Mesenchymal stem cell (in vitro differentiated cells and primary cell): ENCODE data around the gene OXLD1.

ENCODE experiments used
- DNase-seq: peaks from one replicate; pipeline ENCODE4 v3.0.0-alpha.2; 2013
- H2AFZ ChIP-seq: one replicate; pipeline ENCODE4 v1.6.1; 2013; ENCODE audit warnings: low read depth, mild to moderate bottlenecking, control low read depth, inconsistent platforms, low read length, moderate library complexity
- H2AK5ac ChIP-seq: 2 replicates; pipeline ENCODE4 v1.6.1; 2013; ENCODE audit warnings: low read length, moderate library complexity, mild to moderate bottlenecking, inconsistent platforms; ENCODE audit not compliant: severe bottlenecking
- H2BK120ac ChIP-seq: one replicate; pipeline ENCODE4 v1.6.1; 2013; ENCODE audit warnings: low read depth, mild to moderate bottlenecking, inconsistent platforms, low read length, moderate library complexity
- H2BK12ac ChIP-seq, 2 experiments: one replicate each; pipeline ENCODE4 v1.6.1; 2013; ENCODE audit warnings: inconsistent platforms in 2 of 2, low read length in 2 of 2, mild to moderate bottlenecking in 2 of 2, moderate library complexity in 2 of 2, control low read depth in 1 of 2
- H2BK15ac ChIP-seq: one replicate; pipeline ENCODE4 v1.6.1; 2013; ENCODE audit warnings: mild to moderate bottlenecking, low read depth, inconsistent platforms; ENCODE audit not compliant: poor library complexity, severe bottlenecking
- H2BK5ac ChIP-seq: 2 replicates; pipeline ENCODE4 v1.6.1; 2013; ENCODE audit warnings: low read depth, mild to moderate bottlenecking, low read length, control low read depth, inconsistent platforms; ENCODE audit not compliant: poor library complexity, severe bottlenecking
- H3K14ac ChIP-seq, 2 experiments: one replicate each; pipeline ENCODE4 v1.6.1; 2013; ENCODE audit warnings: inconsistent platforms in 2 of 2, low read length in 2 of 2, control low read depth in 1 of 2, mild to moderate bottlenecking in 1 of 2, moderate library complexity in 1 of 2
- H3K18ac ChIP-seq, 2 experiments: one replicate each; pipeline ENCODE4 v1.6.1; 2013; ENCODE audit warnings: inconsistent platforms in 2 of 2, low read length in 2 of 2, control low read depth in 1 of 2, low read depth in 1 of 2, mild to moderate bottlenecking in 1 of 2
- H3K23ac ChIP-seq, 2 experiments: one replicate each; pipeline ENCODE4 v1.6.1; 2013; ENCODE audit warnings: inconsistent platforms in 2 of 2, low read length in 2 of 2, mild to moderate bottlenecking in 2 of 2, moderate library complexity in 2 of 2, control low read depth in 1 of 2
- H3K27ac ChIP-seq: 2 replicates; pipeline ENCODE4 v1.5.1; 2013; ENCODE audit warnings: mild to moderate bottlenecking, moderate library complexity, low read length, control low read depth, inconsistent platforms; ENCODE audit not compliant: poor library complexity, severe bottlenecking
- H3K27me3 ChIP-seq, 2 experiments: 2 replicates each; pipeline versions ENCODE4 v1.6.1 to v1.7.0; 2013; ENCODE audit warnings: low read length in 2 of 2, mild to moderate bottlenecking in 2 of 2, moderate library complexity in 2 of 2, control low read depth in 1 of 2, inconsistent platforms in 1 of 2; ENCODE audit not compliant: control insufficient read depth in 1 of 2, insufficient read depth in 1 of 2
- H3K36me3 ChIP-seq, 2 experiments: 2 replicates each; pipeline versions ENCODE4 v1.6.1 to v1.7.0; 2013; ENCODE audit warnings: low read length in 2 of 2, control low read depth in 1 of 2, inconsistent platforms in 1 of 2, low read depth in 1 of 2, mild to moderate bottlenecking in 1 of 2; ENCODE audit not compliant: insufficient read depth in 2 of 2, control insufficient read depth in 1 of 2
- H3K4ac ChIP-seq, 2 experiments: one replicate each; pipeline ENCODE4 v1.6.1; 2013; ENCODE audit warnings: inconsistent platforms in 2 of 2, low read length in 2 of 2, mild to moderate bottlenecking in 2 of 2, moderate library complexity in 2 of 2, control low read depth in 1 of 2, low read depth in 1 of 2
- H3K4me1 ChIP-seq: 2 replicates; pipeline ENCODE4 v1.6.1; 2013; ENCODE audit warnings: low read depth, low read length, control low read depth; ENCODE audit not compliant: control insufficient read depth, insufficient read depth
- H3K4me2 ChIP-seq: 2 replicates; pipeline ENCODE4 v1.6.1; 2013; ENCODE audit warnings: low read length, mild to moderate bottlenecking, inconsistent platforms; ENCODE audit not compliant: poor library complexity, severe bottlenecking
- H3K4me3 ChIP-seq, 2 experiments: 2 replicates each; pipeline versions ENCODE4 v1.5.1 to v1.7.0; 2013; ENCODE audit warnings: low read length in 2 of 2, mild to moderate bottlenecking in 2 of 2, control low read depth in 1 of 2, low read depth in 1 of 2; ENCODE audit not compliant: insufficient read depth in 1 of 2
- H3K79me1 ChIP-seq: replicated peaks from 2 replicates; pipeline ENCODE4 v1.6.1; 2013; ENCODE audit warnings: mild to moderate bottlenecking, control low read depth, low read length, inconsistent platforms; ENCODE audit not compliant: poor library complexity, severe bottlenecking
- H3K9ac ChIP-seq: 2 replicates; pipeline ENCODE4 v1.7.0; 2013; ENCODE audit warnings: mild to moderate bottlenecking, low read length, moderate library complexity
- H3K9me3 ChIP-seq: 2 replicates; pipeline ENCODE4 v1.7.0; 2013; ENCODE audit warnings: mild to moderate bottlenecking, low read length; ENCODE audit not compliant: control insufficient read depth
- H4K8ac ChIP-seq: one replicate; pipeline ENCODE4 v1.6.1; 2013; ENCODE audit warnings: inconsistent platforms, mild to moderate bottlenecking, low read length, moderate library complexity
- H4K91ac ChIP-seq: one replicate; pipeline ENCODE4 v1.6.1; 2013; ENCODE audit warnings: mild to moderate bottlenecking, low read length, inconsistent platforms
- WGBS: methylation state at CpG from one replicate; pipeline ENCODE4 v1.1.7; 2013; ENCODE audit warnings: mixed read lengths; 5-methylcytosine and 5-hydroxymethylcytosine counted together

Gene OXLD1

DNA sequence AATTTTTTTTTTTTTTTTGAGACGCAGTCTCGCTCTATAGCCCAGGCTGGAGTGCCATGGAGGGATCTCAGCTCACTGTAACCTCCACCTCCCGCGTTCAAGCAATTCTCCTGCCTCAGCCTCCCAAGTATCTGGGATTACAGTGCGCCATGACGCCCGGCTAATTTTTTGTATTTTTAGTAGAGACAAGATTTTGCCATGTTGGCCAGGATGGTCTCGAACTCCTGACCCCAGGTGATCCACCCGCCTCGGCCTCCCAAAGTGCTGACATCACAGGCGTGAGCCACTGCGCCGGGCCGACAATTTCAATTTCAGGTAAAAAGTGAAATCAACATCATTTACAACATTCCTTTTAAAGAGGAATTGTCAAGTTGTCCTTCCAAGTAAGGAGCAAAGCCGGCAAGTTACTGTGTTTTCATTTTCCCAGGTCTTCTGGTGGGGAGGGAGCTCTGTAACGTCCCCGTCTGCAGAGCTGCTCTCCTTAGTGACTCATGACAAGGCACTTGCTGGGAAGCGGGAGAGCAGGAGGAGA is 30.4 kb downstream of the OXLD1 start:
- H2AFZ ChIP-seq: no peak overlapping the region
- no peak overlapping the region for H2BK120ac ChIP-seq
- H3K27ac ChIP-seq: peak overlapping the region; percentile 92
- H3K9ac ChIP-seq: peak overlapping the region; percentile 99
- H3K14ac ChIP-seq: no peak overlapping the region
- H3K9me3 ChIP-seq: no peaks in the 10 kb centered on the region
- peaks cover 12% of the 10 kb centered on the region for H3K4me1 ChIP-seq
- H3K23ac ChIP-seq: no peak overlapping the region
- 35% methylated on average over 14 of the region's 18 CpGs for WGBS
- H2BK15ac ChIP-seq: no peak overlapping the region
- DNase-seq: no peak
- H3K18ac ChIP-seq: peak overlapping the region in 1 of 2 experiments; percentile 52
- peak overlapping the region; percentile 82 for H3K4me2 ChIP-seq
- no peak overlapping the region for H2BK12ac ChIP-seq
- H2BK5ac ChIP-seq: no peak overlapping the region
- no peaks in the 10 kb centered on the region for H3K27me3 ChIP-seq
- H3K36me3 ChIP-seq: peaks cover 5 to 10% of the 10 kb centered on the region in 2 experiments
- no peaks in the 10 kb centered on the region for H3K79me1 ChIP-seq
- no peak overlapping the region for H2AK5ac ChIP-seq
- peak overlapping the region; percentile 1 for H4K91ac ChIP-seq
- H4K8ac ChIP-seq: no peak overlapping the region
- H3K4ac ChIP-seq: peak overlapping the region in 1 of 2 experiments; percentile 74
- peak overlapping the region; percentile 75 to 89 for H3K4me3 ChIP-seq

- Histone ChIP-seq H3K36me3 (peaks cover 7 to 10% of the 10 kb centered on the region in 2 experiments), H3K79me1 (peaks cover 2% of the 10 kb centered on the region), H4K91ac (no peak overlapping the region), H3K27me3 (no peaks in the 10 kb centered on the region), H3K18ac (no peak overlapping the region), H2AFZ (no peak overlapping the region), H3K4me1 (peaks cover 14% of the 10 kb centered on the region), H4K8ac (no peak overlapping the region), H3K14ac (no peak overlapping the region), H3K23ac (no peak overlapping the region), H3K9ac (peak overlapping the region; percentile 99), H3K4me2 (peak overlapping the region; percentile 82), H2BK15ac (no peak overlapping the region), H2BK5ac (no peak overlapping the region), H3K4me3 (peak overlapping the region in 1 of 2 experiments; percentile 89), H3K27ac (no peak overlapping the region), H3K9me3 (no peaks in the 10 kb centered on the region), H2BK120ac (no peak overlapping the region), H2BK12ac (no peak overlapping the region), H2AK5ac (no peak overlapping the region), H3K4ac (no peak overlapping the region)
- 95% methylated on average over 5 of the region's 5 CpGs for WGBS
- no peak for DNase-seq
Observed at GRCh38 chr17:81635431-81635830, 31.0 kb downstream of the OXLD1 start.

DNA sequence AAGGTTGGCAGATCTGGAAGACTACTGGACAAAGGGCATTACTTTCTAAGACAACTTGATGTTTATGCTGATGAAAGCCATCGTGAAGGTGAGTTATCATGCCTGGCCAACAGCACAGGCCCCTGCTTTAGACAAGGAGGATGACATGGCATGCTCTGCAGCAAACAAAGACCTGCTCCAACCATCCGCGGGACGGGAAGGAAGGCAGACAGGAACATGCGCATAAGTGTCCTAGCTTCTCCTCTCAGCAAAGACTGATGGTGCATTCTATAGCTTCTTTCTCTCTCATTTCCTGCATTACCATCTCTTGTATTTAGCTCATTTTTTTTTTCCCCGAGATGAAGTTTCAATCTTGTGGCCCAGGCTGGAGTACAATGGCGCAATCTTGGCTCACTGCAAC is 34.9 kb downstream of the OXLD1 start:
- no peak overlapping the region for H2BK120ac ChIP-seq
- H4K8ac ChIP-seq: no peak overlapping the region
- H3K27me3 ChIP-seq: no peaks in the 10 kb centered on the region
- no peak overlapping the region for H3K23ac ChIP-seq
- peaks cover 15% of the 10 kb centered on the region for H3K4me1 ChIP-seq
- no peak overlapping the region for H3K18ac ChIP-seq
- 98% methylated on average over 7 of the region's 7 CpGs for WGBS
- DNase-seq: no peak
- H2AFZ ChIP-seq: no peak overlapping the region
- no peak overlapping the region for H3K9ac ChIP-seq
- no peak overlapping the region for H3K4ac ChIP-seq
- no peak overlapping the region for H3K27ac ChIP-seq
- H2BK15ac ChIP-seq: no peak overlapping the region
- H3K4me2 ChIP-seq: no peak overlapping the region
- H2BK12ac ChIP-seq: no peak overlapping the region
- H2BK5ac ChIP-seq: no peak overlapping the region
- H3K14ac ChIP-seq: no peak overlapping the region
- H3K36me3 ChIP-seq: peaks cover 35 to 44% of the 10 kb centered on the region in 2 experiments
- H3K4me3 ChIP-seq: no peak overlapping the region
- no peak overlapping the region for H2AK5ac ChIP-seq
- H4K91ac ChIP-seq: no peak overlapping the region
- H3K79me1 ChIP-seq: peaks cover 8% of the 10 kb centered on the region
- H3K9me3 ChIP-seq: no peaks in the 10 kb centered on the region

GRCh38 chr17:81630274-81630673 is 36.1 kb downstream of the OXLD1 start:
- Histone ChIP-seq H3K4ac (no peak overlapping the region), H3K4me2 (no peak overlapping the region), H3K9me3 (no peaks in the 10 kb centered on the region), H3K36me3 (peaks cover 45 to 52% of the 10 kb centered on the region in 2 experiments), H3K4me3 (no peak overlapping the region), H2BK5ac (no peak overlapping the region), H2AFZ (no peak overlapping the region), H4K8ac (no peak overlapping the region), H3K4me1 (peaks cover 12% of the 10 kb centered on the region), H4K91ac (no peak overlapping the region), H3K9ac (no peak overlapping the region), H2BK15ac (no peak overlapping the region), H2BK120ac (no peak overlapping the region), H3K14ac (no peak overlapping the region), H3K27ac (no peak overlapping the region), H2BK12ac (no peak overlapping the region), H3K18ac (no peak overlapping the region), H3K23ac (no peak overlapping the region), H2AK5ac (no peak overlapping the region), H3K79me1 (peaks cover 8% of the 10 kb centered on the region), H3K27me3 (no peaks in the 10 kb centered on the region)
- 92% methylated on average over 8 of the region's 8 CpGs for WGBS
- DNase-seq: no peak
